Central memory CD4-positive, alpha-beta T cell (primary cell): Measurements from ENCODE around the gene EIF2B2.
"Not testable (repeated sequence)": the region's sequence is repeated elsewhere in the genome, so short reads cannot be mapped to it uniquely, and the experiment has no call there.

Experiments used
- DNase-seq: peaks from one replicate; pipeline ENCODE4 v3.0.0; 2022

EIF2B2 gene

DNA sequence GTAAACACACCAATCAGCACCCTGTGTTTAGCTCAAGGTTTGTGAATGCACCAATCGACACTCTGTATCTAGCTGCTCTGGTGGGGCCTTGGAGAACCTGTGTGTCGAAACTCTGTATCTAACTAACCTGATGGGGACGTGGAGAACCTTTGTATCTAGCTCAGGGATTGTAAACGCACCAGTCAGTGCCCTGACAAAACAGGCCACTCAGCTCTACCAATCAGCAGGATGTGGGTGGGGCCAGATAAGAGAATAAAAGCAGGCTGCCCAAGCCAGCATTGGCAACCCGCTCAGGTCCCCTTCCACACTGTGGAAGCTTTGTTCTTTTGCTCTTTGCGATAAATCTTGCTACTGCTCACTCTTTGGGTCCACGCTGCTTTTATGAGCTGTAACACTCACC lies 6.9 kb upstream of the EIF2B2 start:
- not testable (repeated sequence) for DNase-seq

- no peak for DNase-seq
Observed at GRCh38 chr14:75001261-75001660, 1.5 kb upstream of the EIF2B2 start.

- DNase-seq: no peak
Observed at GRCh38 chr14:75001899-75002298, 822 bp upstream of the EIF2B2 start.

GRCh38 chr14:75003250-75004027 lies 718 bp downstream of the EIF2B2 start:
- DNase-seq: no peak

- no peak for DNase-seq
Observed at GRCh38 chr14:75005357-75005756, 2.6 kb downstream of the EIF2B2 start.

DNA sequence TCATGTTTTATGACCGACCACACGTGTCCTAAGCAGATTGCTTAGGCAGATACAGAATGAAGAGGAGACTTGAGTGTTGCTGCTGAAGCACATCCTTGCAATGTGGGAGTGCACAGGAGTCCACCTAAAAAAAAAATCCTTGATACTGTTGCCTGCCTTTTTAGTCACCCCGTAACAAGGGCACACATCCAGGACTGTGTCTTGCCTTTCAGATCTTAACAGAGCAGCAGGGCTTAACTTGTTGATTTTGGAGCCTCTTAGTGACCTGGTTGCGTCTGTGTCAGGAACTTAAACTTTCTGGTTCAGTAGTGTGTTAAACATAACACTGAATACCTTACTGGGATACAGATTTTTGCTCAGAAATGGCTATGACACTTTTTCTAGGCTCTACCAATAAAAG lies 6.5 kb downstream of the EIF2B2 start:
- no peak for DNase-seq

DNA sequence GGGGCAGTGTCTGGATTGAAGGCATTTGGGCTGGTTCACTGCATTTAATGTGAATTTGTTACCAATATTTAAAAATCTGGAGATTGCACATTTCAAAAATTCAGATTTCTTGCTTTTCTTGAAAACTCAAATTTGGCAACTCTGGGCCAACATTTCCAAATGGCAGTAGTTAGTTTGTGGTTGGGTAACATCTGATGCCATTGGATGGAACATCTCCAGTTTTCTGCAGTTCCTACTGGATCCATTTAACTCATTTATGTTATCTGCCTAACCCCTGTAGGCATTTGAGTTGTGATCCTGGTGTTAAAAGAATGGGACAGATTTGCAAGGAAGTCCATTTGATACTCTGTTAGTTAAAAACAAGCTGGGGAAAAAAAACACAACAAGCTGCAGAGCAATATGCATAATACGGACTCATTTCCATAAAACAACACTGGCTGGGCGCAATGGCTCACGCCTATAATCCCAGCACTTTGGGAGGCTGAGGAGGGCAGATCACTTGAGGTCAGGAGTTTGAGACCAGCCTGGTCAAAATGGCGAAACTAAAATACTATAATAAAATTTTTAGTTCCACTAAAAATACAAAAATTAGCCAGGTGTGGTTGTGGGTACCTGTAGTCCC lies 7.9 kb downstream of the EIF2B2 start:
- DNase-seq: no peak

GRCh38 chr14:75011356-75011994 lies 8.8 kb downstream of the EIF2B2 start:
- DNase-seq: no peak

- DNase-seq: no peak
Observed at GRCh38 chr14:75013290-75013689, 10.6 kb downstream of the EIF2B2 start.

DNA sequence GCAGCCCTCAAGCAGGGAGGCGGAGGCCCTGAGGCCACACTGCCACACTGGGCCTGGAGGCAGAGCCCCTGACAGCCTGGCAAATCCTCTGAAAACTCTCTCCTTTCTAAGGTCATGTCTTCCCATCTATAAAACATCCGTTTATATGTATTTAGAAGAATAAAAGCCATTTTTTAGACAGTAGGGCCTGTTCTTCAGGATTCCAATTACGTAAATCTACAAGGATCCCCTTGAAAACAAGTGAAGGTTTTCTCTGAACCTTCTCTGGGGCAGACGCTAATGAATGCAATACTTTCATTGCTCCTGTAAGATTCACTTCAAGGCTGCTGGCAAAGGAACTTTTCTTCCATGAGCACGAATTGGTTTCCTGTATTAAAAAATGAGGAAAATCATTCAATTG lies 12.8 kb downstream of the EIF2B2 start:
- no peak for DNase-seq

- no peak for DNase-seq
Observed at GRCh38 chr14:75016815-75017214, 14.1 kb downstream of the EIF2B2 start.

GRCh38 chr14:75018694-75019093 lies 16.0 kb downstream of the EIF2B2 start:
- no peak for DNase-seq

DNA sequence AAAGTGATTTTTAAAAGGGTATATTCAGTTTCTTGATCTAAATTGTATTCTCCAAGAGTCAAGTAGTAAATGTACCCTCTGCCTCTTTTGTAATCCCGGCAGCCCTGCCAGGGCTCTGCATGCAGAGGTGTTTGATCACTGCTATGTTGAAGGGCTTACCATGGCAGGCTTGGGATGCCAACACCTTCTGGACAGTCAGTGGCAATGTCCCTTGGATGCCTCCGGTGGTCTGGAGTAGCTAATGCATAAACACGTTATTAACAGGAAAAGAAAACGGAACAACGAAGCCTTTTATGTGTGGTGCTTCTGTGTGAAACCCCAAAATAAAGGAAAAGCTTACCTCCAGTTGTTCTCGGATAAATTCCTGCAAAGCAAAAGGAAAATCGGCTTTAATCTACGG lies 19.9 kb downstream of the EIF2B2 start:
- no peak for DNase-seq

- no peak for DNase-seq
Observed at GRCh38 chr14:75023108-75023507, 20.4 kb downstream of the EIF2B2 start.

- no peak for DNase-seq
Observed at GRCh38 chr14:75025082-75025481, 22.4 kb downstream of the EIF2B2 start.

DNA sequence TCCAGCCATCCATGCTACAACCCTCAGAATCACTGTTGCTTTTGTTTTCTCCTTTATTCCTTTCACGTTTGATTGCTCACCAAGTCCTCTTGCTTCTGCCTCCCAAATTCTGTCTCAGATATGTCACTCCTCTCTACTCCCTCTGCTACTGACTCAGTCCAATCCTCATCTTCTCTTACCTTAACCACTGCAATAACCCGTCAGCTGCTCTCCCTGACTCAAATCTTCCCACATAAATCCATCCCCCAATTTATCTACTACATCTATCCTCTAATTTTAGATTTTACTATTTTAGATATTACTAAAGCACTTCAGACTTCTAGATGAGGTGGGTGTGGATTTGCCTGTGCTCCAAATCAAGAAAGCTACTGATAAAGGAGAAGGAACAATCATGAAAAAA lies 23.2 kb downstream of the EIF2B2 start:
- no peak for DNase-seq

DNA sequence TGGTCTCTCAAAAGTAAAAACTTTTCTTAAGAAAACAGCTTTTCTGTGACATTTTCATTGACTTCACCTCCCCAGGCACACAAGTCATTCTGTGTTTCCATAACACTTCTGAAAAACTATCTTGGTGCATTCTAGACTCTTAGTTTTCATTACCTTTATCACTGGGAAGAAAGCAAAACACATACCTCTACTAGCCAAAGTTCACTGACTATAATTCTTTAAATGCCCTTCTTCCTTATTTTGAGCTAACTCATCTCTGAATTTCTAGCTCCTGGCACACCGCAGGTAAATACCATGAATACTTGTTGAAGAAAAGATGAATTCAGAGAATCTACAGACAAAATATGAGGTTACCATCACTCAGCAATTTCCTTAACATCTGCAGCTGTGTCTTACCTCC lies 27.4 kb downstream of the EIF2B2 start:
- no peak for DNase-seq

DNA sequence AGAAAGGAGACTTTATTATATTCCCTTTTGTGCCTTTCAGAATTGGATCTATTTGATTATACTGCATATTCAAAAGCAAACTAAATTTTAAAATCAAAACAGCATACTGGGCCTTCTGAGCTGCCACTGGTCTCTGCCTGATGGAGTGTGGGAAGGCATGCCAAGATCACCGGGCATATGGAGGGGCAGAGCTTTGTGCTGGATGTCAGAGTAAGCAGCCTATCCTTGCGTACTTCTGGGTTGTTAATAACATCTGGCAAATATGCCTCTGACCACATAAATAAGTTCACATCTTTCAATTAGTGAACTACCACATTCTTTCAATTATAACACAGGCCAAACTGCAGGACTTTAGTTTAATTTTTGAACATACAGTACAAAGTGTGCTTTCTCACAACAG lies 30.2 kb downstream of the EIF2B2 start:
- no peak for DNase-seq

- no peak for DNase-seq
Observed at GRCh38 chr14:75040507-75040906, 37.8 kb downstream of the EIF2B2 start.

DNA sequence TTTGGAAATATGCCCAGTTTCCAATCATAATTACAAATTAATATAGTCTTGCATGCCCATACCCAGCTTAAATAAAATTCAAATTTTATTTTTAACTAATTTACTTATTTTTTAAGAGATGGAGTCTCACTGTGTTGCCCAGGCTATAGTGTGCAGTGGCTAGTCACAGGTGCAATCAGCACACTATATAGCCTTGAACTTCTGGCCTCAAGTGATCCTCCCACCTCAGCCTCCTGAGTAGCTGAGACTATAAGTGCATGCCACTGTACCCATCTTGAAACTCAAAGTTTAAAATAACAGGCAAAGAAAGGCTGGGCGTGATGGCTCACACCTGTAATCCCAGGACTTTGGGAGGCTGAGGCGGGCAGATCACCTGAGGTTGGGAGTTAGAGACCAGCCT lies 38.2 kb downstream of the EIF2B2 start:
- no peak for DNase-seq

DNA sequence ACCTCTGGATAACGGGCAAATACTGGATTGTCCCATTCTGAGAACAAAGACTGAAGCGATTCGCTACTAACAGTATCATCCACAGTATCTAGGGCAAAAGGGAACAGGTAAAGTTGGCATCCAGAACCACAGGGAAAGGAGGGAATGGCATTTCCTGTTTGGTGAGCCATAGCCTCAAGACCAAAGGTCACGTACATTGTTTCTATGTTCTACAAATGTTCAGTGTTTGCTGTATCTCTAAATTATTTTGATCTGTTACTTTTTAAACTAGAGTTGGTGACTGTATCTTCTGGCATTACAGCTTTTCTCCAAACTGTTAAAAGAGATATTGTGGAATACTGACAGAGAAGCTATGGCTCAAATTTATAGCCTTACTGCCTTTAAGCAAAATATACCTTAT lies 38.9 kb downstream of the EIF2B2 start:
- no peak for DNase-seq

DNA sequence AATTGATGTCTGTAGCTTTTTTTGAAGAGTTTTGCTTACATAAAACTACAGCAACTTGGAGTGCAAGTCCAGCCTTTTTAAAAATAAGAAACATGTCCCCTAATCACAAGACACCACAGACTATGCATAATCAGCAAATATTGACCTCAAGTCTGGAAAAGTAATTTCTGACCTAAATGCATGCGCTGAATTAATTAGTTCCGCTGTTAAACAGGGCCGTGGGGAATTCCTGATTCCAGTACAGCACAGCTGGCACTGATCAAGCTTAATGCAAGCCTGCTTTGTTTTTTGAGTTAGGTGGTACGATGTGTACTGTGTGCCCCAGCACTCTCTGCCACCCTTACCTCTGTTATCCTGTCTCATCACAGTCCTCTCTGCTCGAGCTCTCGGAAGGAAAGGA lies 39.3 kb downstream of the EIF2B2 start:
- DNase-seq: no peak

GRCh38 chr14:75044322-75044721 lies 41.6 kb downstream of the EIF2B2 start:
- DNase-seq: no peak

DNA sequence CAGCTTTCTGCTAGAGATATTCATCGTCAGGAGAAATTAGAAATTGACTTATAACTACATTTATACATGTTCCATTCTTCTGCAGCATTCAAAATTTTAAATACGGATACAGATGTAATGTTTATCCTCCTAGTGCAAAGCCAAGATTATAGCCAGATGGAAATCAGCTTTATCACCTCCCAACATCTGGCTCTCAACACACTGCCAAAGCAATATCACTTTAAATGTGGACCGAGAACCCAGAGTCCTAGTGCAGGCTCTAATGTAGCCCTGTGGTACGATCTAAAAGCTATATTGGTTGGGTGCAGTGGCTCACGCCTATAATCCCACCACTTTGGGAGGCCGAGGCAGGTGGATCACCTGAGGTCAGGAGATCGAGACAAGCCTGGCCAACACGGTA lies 42.0 kb downstream of the EIF2B2 start:
- no peak for DNase-seq
